ENCODE data around the gene ZFYVE19. TPM values are rescaled to one million over a fixed set of nuclear protein-coding genes. Genes with fewer than 3 reads are reported as not detected.
A peak's percentile ranks its signal among the peaks of the same experiment; 100 is the strongest.
"Not testable (repeated sequence)": the region's sequence is repeated elsewhere in the genome, so short reads cannot be mapped to it uniquely, and the experiment has no call there.

ZFYVE19 gene
- total and polyA plus RNA-seq, 9 donors, result 14.7 to 31.0 (median 17.4) TPM

- H3K36me3 ChIP-seq, result no peaks in the 10 kb centered on the region
Measured at GRCh38 chr15:40859206-40859851, 52.4 kb downstream of the ZFYVE19 start.

GRCh38 chr15:40861147-40861546, 54.3 kb downstream of the ZFYVE19 start:
- H3K27me3 ChIP-seq; H3K27ac ChIP-seq; H3K36me3 ChIP-seq; H3K4me3 ChIP-seq; H3K4me1 ChIP-seq (ENCODE audit: insufficient read depth); DNase-seq; H3K9me3 ChIP-seq; intact Hi-C loops (cut with DNase I): not testable (repeated sequence)
- 65 to 71% (median 70%) methylated on average over 4 of the region's 4 CpGs for WGBS, 3 donors

More at GRCh38 chr15:40859206-40859851, 52.4 kb downstream of the ZFYVE19 start:
- intact Hi-C loops (cut with DNase I), result loop anchor here in 2 of 4 donors (5.0 to 10.0 kb wide), 3 partner anchors 33 to 328 kb away; partner anchors contain the start of gene VPS18 (in 1 of the 2)
- DNase-seq, result peak; percentile 33 to 70 (median 65)
- Histone ChIP-seq H3K9me3 (no peaks in the 10 kb centered on the region), H3K27ac (no peak overlapping the region), H3K4me1 (ENCODE audit: insufficient read depth) (no peaks in the 10 kb centered on the region), H3K4me3 (no peak overlapping the region), H3K27me3 (no peaks in the 10 kb centered on the region)
- TF ChIP-seq EP300 (IDR thresholded peaks at IDR 0.05), result no peak
- TF ChIP-seq CTCF (IDR thresholded peaks at IDR 0.05), result peak in 1 of 3 donors; percentile 23
- 44 to 53% (median 45%) methylated on average over 18 of the region's 18 CpGs for WGBS, 3 donors

GRCh38 chr15:40863660-40864270, 56.9 kb downstream of the ZFYVE19 start:
- no peak overlapping the region for H3K27ac ChIP-seq
- no peaks in the 10 kb centered on the region for H3K4me1 ChIP-seq (ENCODE audit: insufficient read depth)
- no peaks in the 10 kb centered on the region for H3K27me3 ChIP-seq
- no peaks in the 10 kb centered on the region for H3K36me3 ChIP-seq
- no peak for DNase-seq
- TF ChIP-seq POLR2A (IDR thresholded peaks at IDR 0.05), result no peak
- TF ChIP-seq EP300 (IDR thresholded peaks at IDR 0.05), result no peak
- TF ChIP-seq CTCF (IDR thresholded peaks at IDR 0.05), result no peak
- no peak overlapping the region for H3K4me3 ChIP-seq
- H3K9me3 ChIP-seq, result no peaks in the 10 kb centered on the region
- intact Hi-C loops (cut with DNase I), result no loop called here
- 47 to 51% (median 49%) methylated on average over 4 of the region's 4 CpGs for WGBS, 3 donors

Small RNA genes lying within 50 kb of the gene (small RNA-seq; reads per million reads assigned to genes)
- gene SUMO2P15, result not detected

Other genes starting within 250 kb of the ZFYVE19 start
- gene CCDC32, start 242.0 kb upstream of the ZFYVE19 start, total RNA-seq, result 10 to 100 TPM; 21.0 to 57.6 (median 31.0) TPM
- gene CCDC32, start 242.0 kb upstream of the ZFYVE19 start, polyA plus RNA-seq, result 10 to 100 TPM; 26.9 to 32.0 TPM
- 10 to 100 TPM in 4 of 7 donors, 1 to 10 TPM in 3; 2.9 to 13.0 (median 11.1) TPM for gene RPUSD2, start 237.8 kb upstream of the ZFYVE19 start, total RNA-seq
- gene RPUSD2, start 237.8 kb upstream of the ZFYVE19 start, polyA plus RNA-seq, result 1 to 10 TPM; 5.4 to 9.7 TPM
- gene KNL1, start 212.8 kb upstream of the ZFYVE19 start, total RNA-seq, result 1 to 10 TPM in 2 of 7 donors, under 1 TPM in 5; 0.13 to 1.4 (median 0.48) TPM
- gene KNL1, start 212.8 kb upstream of the ZFYVE19 start, polyA plus RNA-seq, result under 1 TPM; 0.15 to 0.77 TPM
- 1 to 10 TPM in 1 of 7 donors, under 1 TPM in 3, not detected in 3; 0.41 to 2.5 (median 0.52) TPM for gene RAD51, start 111.9 kb upstream of the ZFYVE19 start, total RNA-seq
- gene RAD51, start 111.9 kb upstream of the ZFYVE19 start, polyA plus RNA-seq, result 1 to 10 TPM in 1 of 2 donors, under 1 TPM in 1; 0.85 to 1.8 TPM
- 10 to 100 TPM; 19.2 to 35.6 (median 25.4) TPM for gene RMDN3, start 51.8 kb upstream of the ZFYVE19 start, total RNA-seq
- gene RMDN3, start 51.8 kb upstream of the ZFYVE19 start, polyA plus RNA-seq, result 10 to 100 TPM; 21.6 to 23.5 TPM
- 10 to 100 TPM; 16.1 to 40.1 (median 20.8) TPM for gene GCHFR, start 43.0 kb upstream of the ZFYVE19 start, total RNA-seq
- 10 to 100 TPM in 1 of 2 donors, 1 to 10 TPM in 1; 2.8 to 26.1 TPM for gene GCHFR, start 43.0 kb upstream of the ZFYVE19 start, polyA plus RNA-seq
- 1 to 10 TPM in 1 of 7 donors, under 1 TPM in 6; 0.41 to 1.2 (median 0.69) TPM for gene C15orf62, start 37.1 kb upstream of the ZFYVE19 start, total RNA-seq
- gene C15orf62, start 37.1 kb upstream of the ZFYVE19 start, polyA plus RNA-seq, result under 1 TPM; 0.33 to 0.52 TPM
- gene DNAJC17, start 384 bp downstream of the ZFYVE19 start, total RNA-seq, result 10 to 100 TPM; 10.5 to 39.1 (median 31.7) TPM
- gene DNAJC17, start 384 bp downstream of the ZFYVE19 start, polyA plus RNA-seq, result 10 to 100 TPM; 26.9 to 57.9 TPM
- under 1 TPM in 1 of 7 donors, not detected in 6; 0.95 TPM for gene PPP1R14D, start 21.6 kb downstream of the ZFYVE19 start, total RNA-seq
- gene PPP1R14D, start 21.6 kb downstream of the ZFYVE19 start, polyA plus RNA-seq, result not detected
- 100 to 1,000 TPM in 1 of 7 donors, 10 to 100 TPM in 2, 1 to 10 TPM in 3, under 1 TPM in 1; 0.76 to 131 (median 7.4) TPM for gene SPINT1, start 37.0 kb downstream of the ZFYVE19 start, total RNA-seq
- gene SPINT1, start 37.0 kb downstream of the ZFYVE19 start, polyA plus RNA-seq, result 1 to 10 TPM; 1.6 to 2.0 TPM
- gene RHOV, start 67.1 kb downstream of the ZFYVE19 start, total RNA-seq, result 1 to 10 TPM in 1 of 7 donors, under 1 TPM in 3, not detected in 3; 0.22 to 3.4 (median 0.33) TPM
- under 1 TPM; 0.07 to 0.13 TPM for gene RHOV, start 67.1 kb downstream of the ZFYVE19 start, polyA plus RNA-seq
- gene VPS18, start 87.4 kb downstream of the ZFYVE19 start, total RNA-seq, result 10 to 100 TPM; 12.3 to 26.3 (median 21.8) TPM
- 1 to 10 TPM; 8.0 to 8.2 TPM for gene VPS18, start 87.4 kb downstream of the ZFYVE19 start, polyA plus RNA-seq
- 10 to 100 TPM in 1 of 7 donors, 1 to 10 TPM in 6; 2.6 to 10.7 (median 7.9) TPM for gene DLL4, start 122.3 kb downstream of the ZFYVE19 start, total RNA-seq
- 10 to 100 TPM in 1 of 2 donors, 1 to 10 TPM in 1; 4.1 to 15.7 TPM for gene DLL4, start 122.3 kb downstream of the ZFYVE19 start, polyA plus RNA-seq
- 100 to 1,000 TPM in 1 of 7 donors, 10 to 100 TPM in 2, 1 to 10 TPM in 2, under 1 TPM in 2; 0.50 to 146 (median 2.6) TPM for gene CHAC1, start 146.4 kb downstream of the ZFYVE19 start, total RNA-seq
- gene CHAC1, start 146.4 kb downstream of the ZFYVE19 start, polyA plus RNA-seq, result 1 to 10 TPM in 1 of 2 donors, under 1 TPM in 1; 0.18 to 1.0 TPM